Dermis lymphatic vessel endothelial cell (primary cell): Measurements from ENCODE around the gene SMARCD1. TPM values are rescaled to one million over a fixed set of nuclear protein-coding genes. Genes with fewer than 3 reads are reported as not detected.

Experiments used
- total RNA-seq: library from RNA; depleted of rRNA; stranded (reverse); fragments of >200 nt; gene quantifications from 2 replicates; pipeline ENCODE4 v1.2.1, GENCODE V29; 2014

Gene SMARCD1
- total RNA-seq, result 48.2 and 49.4 TPM in 2 replicates

DNA sequence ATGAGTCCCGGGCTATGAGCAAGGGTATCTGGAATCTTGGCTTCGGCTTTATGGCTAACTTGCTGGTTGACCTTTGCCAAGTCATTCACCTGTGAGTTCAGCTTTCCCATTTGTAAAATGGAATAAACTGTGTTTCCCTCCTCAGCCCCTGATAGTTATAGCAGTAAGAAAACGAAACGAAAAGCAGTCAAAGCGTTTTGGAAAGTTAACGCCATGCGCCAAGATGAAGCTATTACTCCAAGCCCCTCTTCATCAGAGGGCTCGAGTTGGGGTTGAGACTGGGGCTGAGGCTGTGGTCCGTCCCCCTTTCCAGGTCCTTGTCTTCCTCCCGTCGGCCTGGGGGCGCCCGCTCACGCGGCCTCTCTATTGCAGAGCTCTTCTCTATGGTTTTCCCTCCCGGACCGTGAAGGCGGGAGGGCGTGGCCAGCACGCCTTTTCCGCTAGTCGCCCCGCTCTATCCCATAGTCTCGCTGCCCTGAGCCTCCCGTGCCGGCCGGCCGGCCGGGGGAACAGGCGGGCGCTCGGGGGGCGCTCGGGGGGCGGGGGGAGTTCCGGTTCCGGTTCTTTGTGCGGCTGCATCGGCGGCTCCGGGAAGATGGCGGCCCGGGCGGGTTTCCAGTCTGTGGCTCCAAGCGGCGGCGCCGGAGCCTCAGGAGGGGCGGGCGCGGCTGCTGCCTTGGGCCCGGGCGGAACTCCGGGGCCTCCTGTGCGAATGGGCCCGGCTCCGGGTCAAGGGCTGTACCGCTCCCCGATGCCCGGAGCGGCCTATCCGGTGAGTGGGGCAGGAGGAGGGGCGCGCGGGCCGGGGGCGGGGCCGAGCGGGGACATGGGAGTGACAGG, at the start of gene SMARCD1:
SMARCD1 (plus strand) TSS at position 568 of the 840 bp plus-strand sequence; CDS start at position 596, 28 bp downstream.

DNA sequence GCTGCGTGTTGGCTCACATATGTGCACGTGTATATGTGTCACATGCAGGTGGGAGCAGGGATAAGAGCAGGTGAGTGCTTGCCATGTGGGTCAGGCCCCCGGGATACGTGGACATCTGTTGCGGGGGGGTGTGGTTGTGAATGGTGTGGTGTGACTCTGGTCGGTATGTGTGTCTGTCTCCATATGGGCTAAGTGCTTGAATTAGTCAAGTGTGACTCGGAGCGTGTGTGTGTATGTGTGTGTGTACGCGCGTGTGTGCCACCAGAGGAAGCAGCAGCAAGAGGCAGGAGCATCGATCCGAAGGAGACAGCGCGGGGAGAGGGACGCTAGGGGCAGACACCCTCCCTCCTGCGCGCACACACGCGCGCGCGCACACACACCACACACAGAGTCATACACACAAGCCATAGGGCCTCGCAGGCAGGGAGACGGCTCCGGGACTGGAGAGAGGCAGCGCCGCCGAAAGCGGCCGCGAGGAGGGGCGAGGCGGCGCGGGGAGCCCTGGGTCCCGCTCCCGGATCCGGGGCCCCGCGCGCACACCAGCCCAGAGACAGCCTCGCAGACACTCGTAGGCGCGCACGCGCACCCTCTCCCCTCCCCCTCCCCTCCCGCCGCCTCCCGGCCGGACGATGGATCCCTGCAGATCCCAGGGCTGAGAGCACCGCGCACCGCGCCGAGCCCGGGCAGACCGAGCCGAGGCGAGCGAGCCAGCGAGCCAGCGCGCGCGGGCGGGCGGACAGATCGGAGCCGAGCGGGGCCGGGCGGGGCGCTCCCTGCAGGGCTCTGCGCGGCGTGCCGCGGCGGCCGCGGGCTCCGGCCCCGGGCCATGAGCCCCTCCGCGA, 27.9 kb upstream of the SMARCD1 start, which contains the start of gene ASIC1:
ASIC1 (plus strand) TSS at position 597 of the 842 bp plus-strand sequence. CDS start 1,171 bp downstream, outside the sequence.

DNA sequence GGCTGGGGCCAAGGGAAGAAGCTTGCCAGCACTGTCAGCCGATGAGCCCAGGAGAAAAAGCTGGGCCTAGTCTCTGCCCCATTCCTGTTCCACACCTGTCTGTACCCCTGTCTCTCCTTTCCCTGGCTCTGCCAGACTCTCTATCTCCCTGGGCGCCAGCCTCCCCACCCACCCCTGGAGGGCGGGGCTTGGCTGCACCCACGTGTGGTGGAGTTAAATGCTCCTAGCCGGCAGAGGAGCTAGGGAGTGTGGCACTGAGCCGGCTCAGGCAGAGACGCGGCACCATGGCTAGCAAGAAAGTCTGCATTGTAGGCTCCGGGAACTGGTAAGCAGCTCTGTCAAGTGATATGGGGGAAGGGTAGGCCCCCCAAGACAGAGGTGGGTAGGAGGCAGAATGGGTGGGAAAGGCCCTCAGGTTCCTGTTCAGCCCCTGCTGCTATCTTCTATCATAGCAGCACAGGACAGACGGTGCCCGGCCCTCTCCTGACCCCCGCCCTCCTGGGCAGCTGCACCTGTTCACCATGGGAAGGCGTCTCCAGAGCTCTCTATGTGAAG, 18.7 kb downstream of the SMARCD1 start, which contains the start of gene GPD1:
GPD1 (plus strand) TSS at position 242 of the 555 bp plus-strand sequence; CDS start at position 285, 43 bp downstream.

DNA sequence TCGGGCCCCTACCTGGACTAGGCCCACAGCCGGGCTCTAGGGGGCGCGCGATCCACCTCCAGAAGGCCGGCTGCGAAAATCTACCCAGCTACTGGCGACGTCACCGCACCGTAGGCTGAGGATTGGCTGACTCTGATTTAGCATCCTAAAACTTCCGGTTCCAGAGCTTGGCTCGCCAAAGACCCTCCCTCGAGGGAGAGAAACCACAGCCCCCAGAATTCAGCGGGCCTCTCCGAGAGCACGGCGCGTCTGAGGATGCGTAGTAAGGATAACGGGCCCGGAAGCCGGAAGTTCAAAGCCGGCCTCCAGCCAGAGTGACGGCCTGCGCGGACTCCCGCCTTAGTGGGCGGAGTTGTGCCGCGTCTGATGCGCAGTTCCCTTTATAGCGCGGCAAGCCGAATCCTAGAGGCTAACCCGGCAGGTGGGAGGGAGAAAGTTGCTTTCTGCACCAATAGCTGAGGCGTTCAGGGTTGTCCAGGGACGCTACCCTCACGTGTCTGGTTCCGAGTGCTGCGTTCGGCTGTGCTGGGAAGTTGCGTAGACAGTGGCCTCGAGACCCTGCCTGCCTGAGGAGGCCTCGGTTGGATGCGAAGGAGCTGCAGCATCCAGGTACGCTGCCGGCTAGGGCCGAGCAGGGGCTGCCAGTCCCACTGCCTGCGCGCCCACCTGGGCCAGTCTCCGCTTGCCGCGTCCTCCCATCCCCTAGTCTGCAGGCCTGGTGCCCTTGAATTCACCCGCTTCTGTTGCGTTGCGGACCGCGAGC, 26.7 kb downstream of the SMARCD1 start, which contains the start of gene COX14:
COX14 (plus strand) TSS at position 544 of the 763 bp plus-strand sequence. CDS start 7,808 bp downstream, outside the sequence.

Other genes starting within 250 kb of the SMARCD1 start
- 2.2 and 2.7 TPM in 2 replicates for gene BCDIN3D, start 242.2 kb upstream of the SMARCD1 start, total RNA-seq
- not detected in 2 replicates for gene FAIM2, start 181.4 kb upstream of the SMARCD1 start, total RNA-seq
- gene AQP2, start 134.6 kb upstream of the SMARCD1 start, total RNA-seq, result not detected in 2 replicates
- gene AQP5, start 123.5 kb upstream of the SMARCD1 start, total RNA-seq, result not detected in 2 replicates
- gene AQP6, start 112.4 kb upstream of the SMARCD1 start, total RNA-seq, result not detected in 2 replicates
- 8.8 and 10.8 TPM in 2 replicates for gene RACGAP1, start 59.8 kb upstream of the SMARCD1 start, total RNA-seq
- gene ASIC1, start 27.7 kb upstream of the SMARCD1 start, total RNA-seq, result under 0.01 TPM in 2 replicates
- gene GPD1, start 18.7 kb downstream of the SMARCD1 start, total RNA-seq, result 0.22 TPM in 1 of 2 replicates, not detected in the other
- 38.6 and 63.2 TPM in 2 replicates for gene COX14, start 26.9 kb downstream of the SMARCD1 start, total RNA-seq
- 25.9 and 27.5 TPM in 2 replicates for gene CERS5, start 82.0 kb downstream of the SMARCD1 start, total RNA-seq
- gene LIMA1, start 198.2 kb downstream of the SMARCD1 start, total RNA-seq, result 21.6 and 22.9 TPM in 2 replicates